Prostate gland (tissue), 2 donors: ENCODE measurements around the gene CGNL1. TPM values are rescaled to one million over a fixed set of nuclear protein-coding genes. Genes with fewer than 3 reads are reported as not detected.

Source experiments
- DNase-seq: peaks from one replicate; pipeline ENCODE4 v3.0.0-alpha.2; 2019; ENCODE audit warnings: low spot score
- H3K27ac ChIP-seq, 2 donors: fragments of 200-600 bp; sonication (generic); 2 replicates each; pipeline ENCODE4 v1.5.1; 2017 to 2019
- H3K27me3 ChIP-seq: fragments of 200-600 bp; sonication (generic); replicated peaks from 2 replicates; pipeline ENCODE4 v1.5.1; 2019; ENCODE audit not compliant: insufficient read depth
- H3K36me3 ChIP-seq, 2 donors: fragments of 200-600 bp; sonication (generic); 1 replicate in 1 of 2; 2 replicates in 1 of 2; pipeline versions ENCODE4 v1.5.1 to v1.8.1; 2017 to 2019
- H3K4me1 ChIP-seq: fragments of 200-600 bp; sonication (generic); replicated peaks from 2 replicates; pipeline ENCODE4 v1.5.1; 2019
- H3K4me3 ChIP-seq, 2 donors: fragments of 200-600 bp; sonication (generic); 2 replicates each; pipeline ENCODE4 v1.5.1; 2017 to 2019
- H3K9me3 ChIP-seq: fragments of 200-600 bp; sonication (generic); 2 replicates; pipeline ENCODE4 v1.5.1; 2017
- CTCF ChIP-seq, 4 experiments: fragments of 200-600 bp in 2 of 4; fragments of 450-650 bp in 2 of 4; sonication (generic) in 2 of 4; IDR thresholded peaks; 1 replicate in 3 of 4; 2 replicates in 1 of 4; pipeline ENCODE4 v1.5.1; 2016 to 2019; ENCODE audit warnings: antibody characterized with exemption in 4 of 4, mild to moderate bottlenecking in 2 of 4, moderate library complexity in 2 of 4
- POLR2A ChIP-seq: fragments of 450-650 bp; IDR thresholded peaks from one replicate; pipeline ENCODE4 v1.6.1; 2016; ENCODE audit warnings: antibody characterized with exemption, mild to moderate bottlenecking
- POLR2AphosphoS5 ChIP-seq: sonication (generic); formaldehyde crosslinking; IDR thresholded peaks from one replicate; pipeline ENCODE4 v1.6.1; 2017; ENCODE audit warnings: antibody characterized with exemption
- WGBS: methylation state at CpG from one replicate; pipeline ENCODE4 v1.1.5; 2018; 5-methylcytosine and 5-hydroxymethylcytosine counted together
- intact Hi-C: fragments of 100-400 bp; cut with DNase I; formaldehyde crosslinking; loops from one replicate; pipeline ENCODE4 v1.14.2; 2022
- total RNA-seq, 2 donors: library from RNA; depleted of rRNA; stranded (reverse); fragments of >200 nt; gene quantifications; one replicate each; pipeline ENCODE4 v1.1.0, GENCODE V29; 2016

Gene CGNL1
- total RNA-seq, 2 donors from 2014 or later: 49.0 to 65.6 TPM

- Histone ChIP-seq H3K4me1 (peaks cover 5% of the 10 kb centered on the region), H3K36me3 (no peaks in the 10 kb centered on the region), H3K9me3 (no peaks in the 10 kb centered on the region), H3K4me3 (no peak overlapping the region), H3K27me3 (no peaks in the 10 kb centered on the region), H3K27ac (peak overlapping the region; percentile 58 to 62)
- WGBS: 59% methylated on average over 9 of the region's 9 CpGs
- intact Hi-C loops: no loop called here
- no peak for DNase-seq
- no peak for TF ChIP-seq POLR2A
- peak; percentile 65 for TF ChIP-seq POLR2AphosphoS5
These were observed 218.9 kb downstream of the CGNL1 start for GRCh38 chr15:57595011-57595866.

DNA sequence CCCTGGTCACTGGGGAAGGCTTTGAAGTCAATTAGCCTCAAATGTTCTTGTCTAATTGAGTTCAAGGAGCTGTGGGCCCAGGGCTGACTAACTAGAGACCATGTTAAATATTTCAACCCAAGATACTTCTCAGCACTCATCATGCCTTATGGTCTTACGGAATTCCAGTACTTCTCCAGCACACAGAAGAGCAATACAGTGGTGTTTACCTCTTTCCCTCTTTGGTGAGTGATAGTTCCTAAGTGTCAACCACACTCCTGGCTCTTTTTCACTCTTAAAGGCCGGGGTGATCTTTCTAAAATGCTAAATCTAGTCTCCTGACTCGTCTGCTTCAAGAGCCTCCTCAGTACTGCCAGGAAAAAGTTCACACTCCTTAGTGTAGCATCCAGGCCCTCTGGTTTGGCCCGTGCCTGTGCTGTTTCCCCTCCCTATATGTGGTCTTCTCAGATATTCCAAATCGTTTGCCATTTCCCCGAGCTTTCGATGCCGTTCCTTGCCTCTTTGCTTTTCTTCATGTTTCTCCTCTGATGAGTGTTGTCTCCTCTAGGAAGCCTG, 220.1 kb downstream of the CGNL1 start:
- H3K27me3 ChIP-seq: no peaks in the 10 kb centered on the region
- intact Hi-C loops: loop anchor here (2.0 kb wide), 1 partner anchor 14 kb away; no protein-coding TSS in a partner anchor
- no peak for DNase-seq
- 79% methylated on average over 8 of the region's 8 CpGs for WGBS
- TF ChIP-seq POLR2AphosphoS5: no peak
- TF ChIP-seq CTCF (IDR thresholded peaks at IDR 0.05): no peak
- H3K4me1 ChIP-seq: peaks cover 2% of the 10 kb centered on the region
- no peak overlapping the region for H3K4me3 ChIP-seq
- no peaks in the 10 kb centered on the region for H3K36me3 ChIP-seq
- H3K27ac ChIP-seq: peak overlapping the region; percentile 58 to 62
- no peaks in the 10 kb centered on the region for H3K9me3 ChIP-seq

DNA sequence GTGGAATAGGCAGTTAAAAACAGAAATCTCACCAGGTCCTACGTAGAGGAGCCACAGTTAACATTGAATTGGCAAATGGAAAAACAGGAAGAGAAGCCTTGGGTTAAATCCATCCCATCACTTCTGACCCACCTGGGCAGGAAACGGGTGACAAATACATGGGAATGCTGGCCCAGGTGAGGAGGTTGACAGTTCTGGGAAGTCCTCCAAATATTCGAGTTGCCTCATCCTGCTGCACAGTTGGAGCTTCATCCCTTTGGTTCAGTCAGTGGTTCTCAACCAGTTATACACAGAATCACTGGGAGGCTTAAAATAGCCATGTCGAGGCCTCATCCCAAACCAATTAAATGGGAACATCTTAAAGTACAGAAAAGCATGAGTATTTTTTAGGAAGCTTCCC, 220.7 kb downstream of the CGNL1 start:
- intact Hi-C loops: loop anchor here (2.0 kb wide), 1 partner anchor 14 kb away; no protein-coding TSS in a partner anchor
- peak overlapping the region; percentile 58 to 62 for H3K27ac ChIP-seq
- H3K4me3 ChIP-seq: no peak overlapping the region
- TF ChIP-seq CTCF (IDR thresholded peaks at IDR 0.05) (no peak), POLR2A (no peak), POLR2AphosphoS5 (peak; percentile 74)
- H3K27me3 ChIP-seq: no peaks in the 10 kb centered on the region
- WGBS: 34% methylated on average over 4 of the region's 4 CpGs
- H3K4me1 ChIP-seq: no peaks in the 10 kb centered on the region
- DNase-seq: peak; percentile 79
- no peaks in the 10 kb centered on the region for H3K9me3 ChIP-seq
- no peaks in the 10 kb centered on the region for H3K36me3 ChIP-seq

- Histone ChIP-seq H3K27me3 (no peaks in the 10 kb centered on the region), H3K4me1 (no peaks in the 10 kb centered on the region), H3K27ac (peak overlapping the region; percentile 50 to 55), H3K4me3 (no peak overlapping the region), H3K9me3 (no peaks in the 10 kb centered on the region), H3K36me3 (no peaks in the 10 kb centered on the region)
- no peak for TF ChIP-seq POLR2AphosphoS5
- TF ChIP-seq POLR2A: no peak
- TF ChIP-seq CTCF (IDR thresholded peaks at IDR 0.05): no peak
- 28% methylated on average over 3 of the region's 3 CpGs for WGBS
- no peak for DNase-seq
- intact Hi-C loops: loop anchor here (2.0 kb wide), 1 partner anchor 13 kb away; no protein-coding TSS in a partner anchor
These were observed 221.1 kb downstream of the CGNL1 start for GRCh38 chr15:57597431-57597830.

DNA sequence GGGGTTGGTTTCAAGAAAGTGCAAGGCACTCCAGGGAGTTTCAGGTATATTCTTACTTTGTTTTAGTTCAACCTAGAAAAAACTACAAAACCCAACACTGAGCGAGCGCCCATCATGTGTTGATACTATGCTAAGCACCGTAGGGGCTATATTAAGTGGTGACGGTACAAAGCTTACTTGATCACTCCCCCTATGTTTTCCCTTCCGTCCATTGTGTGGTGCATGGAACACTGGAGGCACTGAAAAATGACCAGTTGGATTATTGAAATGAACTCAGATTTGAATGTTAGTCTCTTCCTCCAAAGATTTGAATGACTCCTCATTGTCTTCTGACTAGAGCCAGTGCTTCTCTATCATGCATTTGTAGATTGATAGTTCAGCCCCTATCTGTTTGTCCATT, 222.0 kb downstream of the CGNL1 start:
- Histone ChIP-seq H3K27ac (peak overlapping the region; percentile 50 to 55), H3K4me3 (no peak overlapping the region), H3K27me3 (no peaks in the 10 kb centered on the region), H3K36me3 (no peaks in the 10 kb centered on the region), H3K4me1 (no peaks in the 10 kb centered on the region), H3K9me3 (no peaks in the 10 kb centered on the region)
- no peak for DNase-seq
- TF ChIP-seq CTCF (IDR thresholded peaks at IDR 0.05) (no peak), POLR2AphosphoS5 (no peak), POLR2A (no peak)
- 88% methylated on average over 5 of the region's 5 CpGs for WGBS
- intact Hi-C loops: no loop called here
